BE2C (cell line): ENCODE data around the gene MSLN.
A peak's percentile ranks its signal among the peaks of the same experiment; 100 is the strongest.

Source experiments
- DNase-seq: peaks from one replicate; pipeline ENCODE4 v3.0.0-alpha.2; 2020
- H3K27me3 ChIP-seq: fragments of 250-450 bp; sonication (Bioruptor Pico); 2 replicates; pipeline ENCODE4 v1.5.1; 2020; ENCODE audit warnings: mild to moderate bottlenecking
- H3K36me3 ChIP-seq: fragments of 250-450 bp; sonication (Bioruptor Pico); 2 replicates; pipeline ENCODE4 v1.5.1; 2020; ENCODE audit warnings: mild to moderate bottlenecking
- H3K4me1 ChIP-seq: fragments of 250-450 bp; sonication (Bioruptor Pico); 2 replicates; pipeline ENCODE4 v1.5.1; 2020
- H3K4me3 ChIP-seq: 2 replicates; pipeline ENCODE4 v1.5.1; 2011; ENCODE audit warnings: low read depth, low read length
- H3K9me3 ChIP-seq: fragments of 250-450 bp; sonication (Bioruptor Pico); 2 replicates; pipeline ENCODE4 v1.5.1; 2020
- TF ChIP-seq, protein P1 (sequence below): IDR thresholded peaks from 2 replicates; pipeline ENCODE4 v1.5.1; 2012; ENCODE audit warnings: mild to moderate bottlenecking, low read depth, low read length

The MSLN gene

DNA sequence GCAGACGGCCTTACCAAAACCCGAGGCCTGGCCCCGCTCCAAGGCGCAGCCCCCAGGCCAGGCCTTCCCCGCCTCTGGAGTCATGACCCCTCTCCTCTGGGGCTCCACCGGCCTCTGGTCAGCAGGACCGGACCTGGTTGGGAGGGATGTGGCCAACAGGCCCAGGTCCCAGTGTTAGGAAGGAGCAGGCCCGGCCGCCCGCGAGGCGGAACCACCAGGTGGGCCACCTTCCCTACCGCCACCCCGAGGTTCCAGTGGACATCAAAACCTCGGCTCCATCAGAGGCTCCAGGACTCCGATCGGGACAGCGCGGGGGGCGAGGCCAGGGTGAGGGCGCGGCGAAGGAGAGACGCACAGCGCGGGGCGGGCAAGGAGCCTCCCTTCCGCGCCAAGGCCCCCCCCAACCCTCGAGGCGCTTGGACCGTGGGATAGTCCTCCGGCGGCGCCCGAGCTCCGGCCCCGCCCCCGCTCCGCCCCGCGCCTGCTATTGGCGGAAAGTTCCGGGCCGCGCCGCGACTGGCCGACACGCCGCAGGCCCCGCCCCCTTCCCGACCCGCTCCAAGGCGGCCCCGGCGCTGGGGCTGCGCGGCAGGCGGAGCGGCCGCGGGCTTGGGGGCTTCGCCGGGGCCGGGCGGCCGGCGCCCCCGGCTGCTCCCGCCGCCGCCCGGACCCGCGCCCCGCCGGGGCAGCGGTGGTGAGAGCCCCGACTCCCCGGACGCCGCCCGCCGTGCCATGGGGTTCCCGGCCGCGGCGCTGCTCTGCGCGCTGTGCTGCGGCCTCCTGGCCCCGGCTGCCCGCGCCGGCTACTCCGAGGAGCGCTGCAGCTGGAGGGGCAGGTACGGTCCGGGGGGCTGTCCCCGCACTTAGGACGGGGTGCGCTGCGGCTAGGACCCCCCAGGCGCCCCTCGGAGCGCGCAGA, 45.7 kb upstream of the MSLN start, which contains the start of gene METRN:
TSS of gene METRN (plus strand) at position 561 of the 919 bp plus-strand sequence. CDS start at position 733, 172 bp downstream.
- peaks cover 5% of the 10 kb centered on the region for H3K36me3 ChIP-seq
- no peaks in the 10 kb centered on the region for H3K27me3 ChIP-seq
- DNase-seq, result peak; percentile 96
- TF ChIP-seq, protein P1, sequence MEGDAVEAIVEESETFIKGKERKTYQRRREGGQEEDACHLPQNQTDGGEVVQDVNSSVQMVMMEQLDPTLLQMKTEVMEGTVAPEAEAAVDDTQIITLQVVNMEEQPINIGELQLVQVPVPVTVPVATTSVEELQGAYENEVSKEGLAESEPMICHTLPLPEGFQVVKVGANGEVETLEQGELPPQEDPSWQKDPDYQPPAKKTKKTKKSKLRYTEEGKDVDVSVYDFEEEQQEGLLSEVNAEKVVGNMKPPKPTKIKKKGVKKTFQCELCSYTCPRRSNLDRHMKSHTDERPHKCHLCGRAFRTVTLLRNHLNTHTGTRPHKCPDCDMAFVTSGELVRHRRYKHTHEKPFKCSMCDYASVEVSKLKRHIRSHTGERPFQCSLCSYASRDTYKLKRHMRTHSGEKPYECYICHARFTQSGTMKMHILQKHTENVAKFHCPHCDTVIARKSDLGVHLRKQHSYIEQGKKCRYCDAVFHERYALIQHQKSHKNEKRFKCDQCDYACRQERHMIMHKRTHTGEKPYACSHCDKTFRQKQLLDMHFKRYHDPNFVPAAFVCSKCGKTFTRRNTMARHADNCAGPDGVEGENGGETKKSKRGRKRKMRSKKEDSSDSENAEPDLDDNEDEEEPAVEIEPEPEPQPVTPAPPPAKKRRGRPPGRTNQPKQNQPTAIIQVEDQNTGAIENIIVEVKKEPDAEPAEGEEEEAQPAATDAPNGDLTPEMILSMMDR, result no peak
- peak within 1 kb of the TSS; percentile 61 for H3K4me3 ChIP-seq
- H3K4me1 ChIP-seq, result peaks cover 36% of the 10 kb centered on the region
- no peaks in the 10 kb centered on the region for H3K9me3 ChIP-seq

DNA sequence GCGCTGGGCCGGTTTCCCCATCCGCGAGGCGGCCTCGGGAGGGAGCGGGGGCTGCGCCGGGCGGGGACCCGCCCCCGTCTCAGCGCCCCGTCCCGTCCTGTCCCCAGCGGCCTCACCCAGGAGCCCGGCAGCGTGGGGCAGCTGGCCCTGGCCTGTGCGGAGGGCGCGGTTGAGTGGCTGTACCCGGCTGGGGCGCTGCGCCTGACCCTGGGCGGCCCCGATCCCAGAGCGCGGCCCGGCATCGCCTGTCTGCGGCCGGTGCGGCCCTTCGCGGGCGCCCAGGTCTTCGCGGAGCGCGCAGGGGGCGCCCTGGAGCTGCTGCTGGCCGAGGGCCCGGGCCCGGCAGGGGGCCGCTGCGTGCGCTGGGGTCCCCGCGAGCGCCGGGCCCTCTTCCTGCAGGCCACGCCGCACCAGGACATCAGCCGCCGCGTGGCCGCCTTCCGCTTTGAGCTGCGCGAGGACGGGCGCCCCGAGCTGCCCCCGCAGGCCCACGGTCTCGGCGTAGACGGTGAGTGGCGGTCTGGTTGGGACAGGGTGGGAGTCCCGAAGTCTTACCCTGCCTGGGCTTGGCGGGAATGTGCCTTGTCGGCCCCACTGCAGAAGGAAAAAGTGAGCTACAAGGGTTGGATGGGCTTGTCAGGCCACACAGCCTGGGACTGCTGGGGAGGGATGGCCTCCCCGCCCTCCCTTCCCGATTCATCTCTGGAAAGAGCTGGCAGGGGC, 44.9 kb upstream of the MSLN start:
- peak; percentile 79 for DNase-seq
- H3K4me3 ChIP-seq, result peak overlapping the region; percentile 61
- H3K9me3 ChIP-seq, result no peaks in the 10 kb centered on the region
- H3K4me1 ChIP-seq, result peaks cover 27% of the 10 kb centered on the region
- H3K27me3 ChIP-seq, result no peaks in the 10 kb centered on the region
- peaks cover 5% of the 10 kb centered on the region for H3K36me3 ChIP-seq
- TF ChIP-seq, protein P1, result peak; percentile 22; the same call in 1 of the 2 replicates

DNA sequence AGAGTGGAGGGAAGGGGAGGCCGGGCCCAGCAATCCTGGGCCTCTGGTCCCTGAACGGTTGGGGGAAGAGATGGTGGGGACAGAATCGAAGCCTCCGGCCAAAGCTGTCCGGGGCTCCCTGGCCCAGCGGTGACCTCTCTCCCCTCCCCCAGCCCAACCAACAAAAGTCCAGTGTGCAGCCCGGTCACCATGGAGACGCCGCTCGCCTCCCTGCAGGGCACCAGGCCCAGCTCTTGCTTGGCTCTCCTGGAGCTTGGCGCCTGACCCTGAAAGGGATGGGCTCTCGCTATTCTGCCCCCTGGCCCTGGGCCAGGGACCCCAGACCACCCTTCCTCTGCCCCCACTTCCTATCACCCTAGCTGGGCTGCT, 44.4 kb upstream of the MSLN start:
- DNase-seq, result peak; percentile 70
- TF ChIP-seq, protein P1, result no peak
- H3K9me3 ChIP-seq, result no peaks in the 10 kb centered on the region
- H3K36me3 ChIP-seq, result peaks cover 5% of the 10 kb centered on the region
- no peaks in the 10 kb centered on the region for H3K27me3 ChIP-seq
- H3K4me1 ChIP-seq, result peaks cover 22% of the 10 kb centered on the region
- H3K4me3 ChIP-seq, result peak overlapping the region; percentile 60

DNA sequence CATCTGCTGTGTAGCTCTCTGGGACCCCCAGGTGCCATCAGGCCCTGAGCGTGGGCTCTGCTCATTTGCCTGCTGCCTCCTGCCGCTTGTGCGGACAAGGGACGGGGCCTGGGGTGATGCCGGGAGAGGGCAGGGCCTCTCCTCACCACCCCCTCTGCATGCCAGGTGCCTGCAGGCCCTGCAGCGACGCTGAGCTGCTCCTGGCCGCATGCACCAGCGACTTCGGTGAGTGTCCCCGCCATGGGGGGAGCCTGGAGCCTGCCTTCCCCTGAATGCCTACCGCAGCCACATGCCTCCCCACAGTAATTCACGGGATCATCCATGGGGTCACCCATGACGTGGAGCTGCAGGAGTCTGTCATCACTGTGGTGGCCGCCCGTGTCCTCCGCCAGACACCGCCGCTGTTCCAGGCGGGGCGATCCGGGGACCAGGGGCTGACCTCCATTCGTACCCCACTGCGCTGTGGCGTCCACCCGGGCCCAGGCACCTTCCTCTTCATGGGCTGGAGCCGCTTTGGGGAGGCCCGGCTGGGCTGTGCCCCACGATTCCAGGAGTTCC, 43.7 kb upstream of the MSLN start:
- H3K4me1 ChIP-seq, result peaks cover 21% of the 10 kb centered on the region
- TF ChIP-seq, protein P1, result no peak
- no peak for DNase-seq
- no peaks in the 10 kb centered on the region for H3K27me3 ChIP-seq
- peaks cover 9% of the 10 kb centered on the region for H3K36me3 ChIP-seq
- no peaks in the 10 kb centered on the region for H3K9me3 ChIP-seq
- H3K4me3 ChIP-seq, result peak overlapping the region; percentile 60

DNA sequence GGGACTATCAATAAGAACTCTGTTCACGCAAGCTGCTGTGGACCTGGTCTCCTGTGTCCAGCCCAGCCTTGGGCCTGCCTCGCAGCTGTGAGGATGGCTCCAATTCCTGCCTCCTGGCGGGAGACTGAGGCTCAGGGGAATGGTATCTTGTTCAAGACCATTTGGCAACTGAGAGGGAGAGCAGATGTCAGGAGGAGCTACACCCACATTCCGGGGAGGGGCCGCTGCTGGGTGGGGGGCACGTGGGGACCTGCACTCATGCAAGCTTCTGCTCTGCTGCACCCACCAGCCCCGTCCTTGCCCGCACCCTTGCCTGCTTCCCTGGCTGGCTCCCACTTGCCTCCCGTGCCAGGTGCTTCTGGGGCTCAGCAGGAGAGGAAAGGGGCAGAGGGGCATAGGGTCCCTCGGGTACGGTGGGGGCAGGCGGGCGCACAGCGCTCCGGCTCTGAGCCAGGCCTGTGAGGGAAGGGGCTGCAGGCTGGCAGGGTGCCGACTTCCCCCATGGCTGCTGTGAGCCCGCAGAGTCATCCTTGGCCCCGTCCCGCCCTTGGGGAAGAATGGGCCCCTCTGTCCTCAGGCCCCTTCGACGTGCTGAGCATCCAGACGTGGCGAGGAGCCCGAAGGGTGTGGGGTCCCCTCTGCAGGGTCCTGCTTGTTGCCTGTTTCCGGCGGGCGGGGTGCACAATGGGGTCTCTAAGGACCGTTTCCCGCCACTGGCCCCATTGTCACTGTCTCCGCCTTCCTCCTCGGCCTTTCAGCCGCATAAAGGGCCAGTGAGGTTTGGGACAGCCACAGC, 42.9 kb upstream of the MSLN start:
- DNase-seq, result no peak
- no peak overlapping the region for H3K4me3 ChIP-seq
- peaks cover 13% of the 10 kb centered on the region for H3K36me3 ChIP-seq
- TF ChIP-seq, protein P1, result no peak
- no peaks in the 10 kb centered on the region for H3K27me3 ChIP-seq
- H3K9me3 ChIP-seq, result no peaks in the 10 kb centered on the region
- H3K4me1 ChIP-seq, result peaks cover 22% of the 10 kb centered on the region
